Fibroblast of pulmonary artery (primary cell): ENCODE data around the gene PLXNC1.

ENCODE experiments used
- DNase-seq: peaks from one replicate; pipeline ENCODE4 v3.0.0-alpha.2; 2010; ENCODE audit warnings: low read depth
- H3K4me3 ChIP-seq: replicated peaks from 2 replicates; pipeline ENCODE4 v1.5.1; 2011; ENCODE audit warnings: low read depth, mild to moderate bottlenecking, control low read depth, low read length, moderate library complexity
- TF ChIP-seq, protein P1 (sequence below): IDR thresholded peaks from 2 replicates; pipeline ENCODE4 v1.5.1; 2011; ENCODE audit warnings: mild to moderate bottlenecking, control low read depth, low read length, inconsistent platforms; ENCODE audit errors: missing control alignments

PLXNC1 gene

GRCh38 chr12:94172031-94172430 is 23.7 kb downstream of the PLXNC1 start:
- TF ChIP-seq, protein P1, sequence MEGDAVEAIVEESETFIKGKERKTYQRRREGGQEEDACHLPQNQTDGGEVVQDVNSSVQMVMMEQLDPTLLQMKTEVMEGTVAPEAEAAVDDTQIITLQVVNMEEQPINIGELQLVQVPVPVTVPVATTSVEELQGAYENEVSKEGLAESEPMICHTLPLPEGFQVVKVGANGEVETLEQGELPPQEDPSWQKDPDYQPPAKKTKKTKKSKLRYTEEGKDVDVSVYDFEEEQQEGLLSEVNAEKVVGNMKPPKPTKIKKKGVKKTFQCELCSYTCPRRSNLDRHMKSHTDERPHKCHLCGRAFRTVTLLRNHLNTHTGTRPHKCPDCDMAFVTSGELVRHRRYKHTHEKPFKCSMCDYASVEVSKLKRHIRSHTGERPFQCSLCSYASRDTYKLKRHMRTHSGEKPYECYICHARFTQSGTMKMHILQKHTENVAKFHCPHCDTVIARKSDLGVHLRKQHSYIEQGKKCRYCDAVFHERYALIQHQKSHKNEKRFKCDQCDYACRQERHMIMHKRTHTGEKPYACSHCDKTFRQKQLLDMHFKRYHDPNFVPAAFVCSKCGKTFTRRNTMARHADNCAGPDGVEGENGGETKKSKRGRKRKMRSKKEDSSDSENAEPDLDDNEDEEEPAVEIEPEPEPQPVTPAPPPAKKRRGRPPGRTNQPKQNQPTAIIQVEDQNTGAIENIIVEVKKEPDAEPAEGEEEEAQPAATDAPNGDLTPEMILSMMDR, result peak; percentile 9
- H3K4me3 ChIP-seq, result no peak overlapping the region
- peak; percentile 73 for DNase-seq

DNA sequence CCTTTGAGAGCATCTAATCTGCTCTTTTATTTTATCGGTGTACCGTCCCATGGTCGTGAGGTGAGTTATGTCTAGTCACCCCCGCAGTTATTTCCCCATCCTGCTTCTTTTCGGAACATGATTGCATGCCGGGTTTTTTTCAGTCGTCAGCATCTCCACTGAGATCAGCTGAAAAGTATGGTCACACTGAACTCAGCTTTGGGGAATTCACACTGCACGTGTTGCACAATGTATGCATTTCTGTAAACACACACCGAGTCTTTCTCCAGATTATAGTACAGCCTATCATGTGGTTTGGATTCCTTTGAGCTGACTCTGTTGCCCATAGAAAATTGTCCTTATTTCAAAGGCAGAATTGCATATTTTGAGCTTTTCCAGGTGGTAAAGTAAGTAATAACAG is 24.6 kb downstream of the PLXNC1 start:
- peak; percentile 99 for DNase-seq
- TF ChIP-seq, protein P1, result no peak
- H3K4me3 ChIP-seq, result no peak overlapping the region

DNA sequence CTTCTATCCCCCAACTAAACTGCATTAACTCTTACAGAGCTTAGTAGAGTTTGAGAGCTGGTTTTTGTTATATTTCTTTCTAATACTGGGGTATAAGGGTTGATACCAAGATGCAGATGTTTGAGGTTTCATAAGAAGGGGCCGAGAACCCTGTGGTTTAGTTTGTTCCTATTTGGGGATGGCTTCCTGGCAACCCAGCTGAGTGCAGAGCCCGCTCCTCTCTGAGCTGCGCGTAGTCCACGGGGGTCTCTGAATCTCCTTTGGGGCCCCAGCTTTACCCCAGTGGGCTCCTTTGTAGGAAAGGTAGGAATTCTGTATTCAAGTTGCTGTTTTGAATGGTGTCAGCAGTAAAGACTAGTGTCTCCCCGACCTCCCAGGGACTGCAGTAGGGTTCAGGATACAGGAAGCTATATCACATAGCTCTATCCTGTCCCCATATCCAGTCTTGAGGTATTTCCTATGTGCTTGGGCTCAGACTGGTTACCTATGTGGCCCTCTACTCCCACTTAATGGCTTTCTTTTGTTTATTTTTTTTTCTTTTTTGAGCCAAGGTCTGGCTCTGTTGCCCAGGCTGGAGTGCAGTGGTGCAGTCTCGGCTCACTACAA is 25.4 kb downstream of the PLXNC1 start:
- H3K4me3 ChIP-seq, result no peak overlapping the region
- no peak for DNase-seq
- TF ChIP-seq, protein P1, result no peak

DNA sequence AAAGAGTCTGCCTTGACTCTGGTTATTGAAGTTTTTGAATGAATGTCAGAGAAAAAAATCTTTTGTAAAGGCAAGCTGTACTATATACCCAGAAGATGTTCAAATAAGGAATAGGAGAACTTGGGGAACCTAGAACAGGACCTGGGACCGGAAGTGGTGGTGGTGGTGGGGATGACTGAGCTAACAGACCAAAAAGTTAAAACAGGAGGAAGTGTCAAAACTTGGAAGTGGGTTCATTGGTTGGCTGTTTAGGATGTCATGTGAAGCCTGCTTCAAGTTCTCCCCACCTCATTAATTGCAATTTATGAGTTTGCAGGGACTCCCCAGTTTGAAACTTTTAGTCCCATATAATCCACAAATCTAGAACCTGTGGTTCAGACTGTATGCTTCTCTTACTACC is 26.2 kb downstream of the PLXNC1 start:
- TF ChIP-seq, protein P1, result no peak
- no peak overlapping the region for H3K4me3 ChIP-seq
- no peak for DNase-seq

- TF ChIP-seq, protein P1, result no peak
- peak; percentile 71 for DNase-seq
- no peak overlapping the region for H3K4me3 ChIP-seq
Measured at GRCh38 chr12:94175763-94176668, 27.6 kb downstream of the PLXNC1 start.

GRCh38 chr12:94178054-94178453 is 29.7 kb downstream of the PLXNC1 start:
- TF ChIP-seq, protein P1, result no peak
- H3K4me3 ChIP-seq, result no peak overlapping the region
- DNase-seq, result no peak

GRCh38 chr12:94178882-94179281 is 30.5 kb downstream of the PLXNC1 start:
- TF ChIP-seq, protein P1, result no peak
- no peak overlapping the region for H3K4me3 ChIP-seq
- DNase-seq, result no peak
